IMR-90 (cell line): ENCODE data around the gene SLC66A3. TPM values are rescaled to one million over a fixed set of nuclear protein-coding genes. Genes with fewer than 3 reads are reported as not detected.

Source experiments
- ATAC-seq: fragments of 200-7000 bp; cut with Tn5 transposase; 2 replicates; pipeline ENCODE4 v1.9.1; 2020; ENCODE audit warnings: low read depth, mild to moderate bottlenecking, moderate library complexity
- BruUV-seq: library from RNA; stranded (reverse); fragments of 400-500 nt; replicated peaks from 2 replicates; lab custom pipeline; 2021; lab: Mats Ljungman, UMichigan
- CTCF ChIA-PET: fragments of 300-600 bp; formaldehyde crosslinking; extraction: SDS; loops from one replicate; lab custom pipeline; 2021; ENCODE audit warnings: antibody characterized with exemption; lab: Yijun Ruan, JAX
- POLR2A ChIA-PET: fragments of 300-600 bp; sonication (Branson Sonifier 250); formaldehyde crosslinking; loops from one replicate; lab custom pipeline; 2022; ENCODE audit warnings: antibody characterized with exemption; ENCODE audit not compliant: unreplicated experiment; lab: Charles Lee
- DNase-seq: peaks from one replicate; pipeline ENCODE4 v3.0.0; 2013
- H2AFZ ChIP-seq: replicated peaks from 2 replicates; pipeline ENCODE3; 2013; ENCODE audit warnings: low read length, mild to moderate bottlenecking; ENCODE audit not compliant: poor library complexity
- H2AK5ac ChIP-seq: 2 replicates; pipeline ENCODE4 v1.6.1; 2013; ENCODE audit warnings: low read depth, low read length, inconsistent platforms
- H2AK9ac ChIP-seq: replicated peaks from 2 replicates; pipeline ENCODE3; 2013; ENCODE audit warnings: mild to moderate bottlenecking, low read depth, low read length, moderate library complexity; ENCODE audit not compliant: poor library complexity
- H2BK120ac ChIP-seq: 2 replicates; pipeline ENCODE4 v1.6.1; 2013; ENCODE audit warnings: low read depth, low read length, inconsistent platforms
- H2BK15ac ChIP-seq: 3 replicates; pipeline ENCODE4 v1.6.1; 2013; ENCODE audit warnings: low read depth, low read length, inconsistent platforms
- H2BK20ac ChIP-seq: 2 replicates; pipeline ENCODE4 v1.6.1; 2013; ENCODE audit warnings: low read depth, mild to moderate bottlenecking, inconsistent platforms, low read length, moderate library complexity
- H2BK5ac ChIP-seq: 2 replicates; pipeline ENCODE4 v1.6.1; 2013; ENCODE audit warnings: mild to moderate bottlenecking, low read depth, low read length, inconsistent platforms; ENCODE audit not compliant: poor library complexity, severe bottlenecking
- H3K14ac ChIP-seq: replicated peaks from 2 replicates; pipeline ENCODE4 v1.6.1; 2013; ENCODE audit warnings: low read depth, low read length, inconsistent platforms
- H3K18ac ChIP-seq: 2 replicates; pipeline ENCODE4 v1.6.1; 2013; ENCODE audit warnings: low read depth, low read length, control low read depth
- H3K23ac ChIP-seq: 2 replicates; pipeline ENCODE4 v1.6.1; 2013; ENCODE audit warnings: low read depth, low read length, inconsistent platforms
- H3K27ac ChIP-seq: 2 replicates; pipeline ENCODE4 v1.5.1; 2013; ENCODE audit warnings: mild to moderate bottlenecking, control low read depth, low read length; ENCODE audit not compliant: insufficient read depth
- H3K27me3 ChIP-seq: 2 replicates; pipeline ENCODE4 v1.6.1; 2013; ENCODE audit warnings: low read length; ENCODE audit not compliant: control insufficient read depth, insufficient read depth
- H3K36me3 ChIP-seq: 2 replicates; pipeline ENCODE4 v1.6.1; 2013; ENCODE audit warnings: low read length, mixed read lengths; ENCODE audit not compliant: control insufficient read depth, insufficient read depth
- H3K4ac ChIP-seq: 2 replicates; pipeline ENCODE4 v1.6.1; 2013; ENCODE audit warnings: low read depth, low read length, inconsistent platforms
- H3K4me1 ChIP-seq: 2 replicates; pipeline ENCODE4 v1.6.1; 2013; ENCODE audit warnings: low read length, mixed read lengths; ENCODE audit not compliant: control insufficient read depth, insufficient read depth
- H3K4me2 ChIP-seq: 2 replicates; pipeline ENCODE4 v1.6.1; 2013; ENCODE audit warnings: low read depth, mild to moderate bottlenecking, control low read depth, low read length, moderate library complexity
- H3K4me3 ChIP-seq: 2 replicates; pipeline ENCODE4 v1.5.1; 2013; ENCODE audit warnings: low read depth, mild to moderate bottlenecking, control low read depth, low read length, moderate library complexity; ENCODE audit not compliant: insufficient read depth
- H3K56ac ChIP-seq: 2 replicates; pipeline ENCODE4 v1.6.1; 2013; ENCODE audit warnings: low read length, inconsistent platforms; ENCODE audit not compliant: insufficient read depth; ENCODE audit errors: extremely low read depth
- H3K79me1 ChIP-seq, 2 experiments: 2 replicates each; pipeline ENCODE4 v1.6.1; 2013; ENCODE audit warnings: low read length in 2 of 2, inconsistent platforms in 1 of 2, low read depth in 1 of 2
- H3K9ac ChIP-seq: 2 replicates; pipeline ENCODE4 v1.6.1; 2013; ENCODE audit warnings: low read depth, low read length, control low read depth
- H3K9me1 ChIP-seq: 2 replicates; pipeline ENCODE4 v1.6.1; 2013; ENCODE audit warnings: low read length, inconsistent platforms; ENCODE audit not compliant: insufficient read depth
- H3K9me3 ChIP-seq: 2 replicates; pipeline ENCODE4 v1.6.1; 2013; ENCODE audit warnings: low read length; ENCODE audit not compliant: control insufficient read depth, insufficient read depth
- H4K20me1 ChIP-seq: 2 replicates; pipeline ENCODE4 v1.6.1; 2013; ENCODE audit warnings: low read length, inconsistent platforms; ENCODE audit not compliant: insufficient read depth
- H4K5ac ChIP-seq: 2 replicates; pipeline ENCODE4 v1.6.1; 2013; ENCODE audit warnings: mild to moderate bottlenecking, low read depth, low read length, control low read depth
- H4K8ac ChIP-seq, 2 experiments: 2 replicates each; pipeline ENCODE4 v1.6.1; 2013; ENCODE audit warnings: low read depth in 2 of 2, low read length in 2 of 2, control low read depth in 1 of 2, inconsistent platforms in 1 of 2
- H4K91ac ChIP-seq: 2 replicates; pipeline ENCODE4 v1.6.1; 2013; ENCODE audit warnings: low read depth, low read length, inconsistent platforms; ENCODE audit not compliant: insufficient read depth
- BHLHE40 ChIP-seq: fragments of 150-350 bp; IDR thresholded peaks from 2 replicates; pipeline ENCODE4 v1.6.1; 2016; ENCODE audit warnings: mild to moderate bottlenecking, low read depth, low read length
- CEBPB ChIP-seq: IDR thresholded peaks from 2 replicates; pipeline ENCODE4 v1.6.1; 2012; ENCODE audit warnings: low read depth, low read length, improper control_type of control experiment
- CHD1 ChIP-seq: IDR thresholded peaks from 2 replicates; pipeline ENCODE4 v1.6.1; 2012; ENCODE audit warnings: low read depth, low read length, improper control_type of control experiment
- CTCF ChIP-seq: conservative IDR thresholded peaks from 2 replicates; pipeline ENCODE4 v1.5.1; 2012; ENCODE audit warnings: mild to moderate bottlenecking, low read depth, low read length, improper control_type of control experiment
- FOS ChIP-seq: fragments of 150-350 bp; IDR thresholded peaks from 2 replicates; pipeline ENCODE4 v1.6.1; 2016; ENCODE audit warnings: low read depth, low read length
- MXI1 ChIP-seq: IDR thresholded peaks from 2 replicates; pipeline ENCODE4 v1.6.1; 2012; ENCODE audit warnings: low read depth, mild to moderate bottlenecking, low read length, moderate library complexity, borderline replicate concordance
- NFE2L2 ChIP-seq: fragments of 150-350 bp; IDR thresholded peaks from 2 replicates; pipeline ENCODE4 v1.6.1; 2016; ENCODE audit warnings: low read depth, mild to moderate bottlenecking, low read length
- RAD21 ChIP-seq: IDR thresholded peaks from 2 replicates; pipeline ENCODE4 v1.6.1; 2012; ENCODE audit warnings: low read length, improper control_type of control experiment
- RFX5 ChIP-seq: IDR thresholded peaks from 2 replicates; pipeline ENCODE4 v1.8.0; 2012; ENCODE audit warnings: low read depth, mild to moderate bottlenecking, low read length, moderate library complexity
- SMC3 ChIP-seq: fragments of 150-350 bp; IDR thresholded peaks from 2 replicates; pipeline ENCODE4 v1.6.1; 2016; ENCODE audit warnings: low read depth, mild to moderate bottlenecking, antibody characterized with exemption, low read length, moderate library complexity
- WGBS, 2 experiments: methylation state at CpG; one replicate each; pipeline versions ENCODE4 v1.1.5 to v1.1.7; 2013; ENCODE audit warnings: missing lambda C conversion rate in 2 of 2; ENCODE audit not compliant: insufficient read length in 1 of 2; ENCODE audit errors: extremely low coverage in 2 of 2; 5-methylcytosine and 5-hydroxymethylcytosine counted together
- dilution Hi-C: fragments of 300-500 bp; cut with HindIII; formaldehyde crosslinking; loops from one replicate; pipeline ENCODE4 v1.14.3; 2018; ENCODE audit warnings: low sequenced_read_pairs; ENCODE audit not compliant: unreplicated experiment
- in situ Hi-C: fragments of 300-500 bp; cut with MboI; formaldehyde crosslinking; loops from 3 replicates; pipeline ENCODE4 v1.14.3; 2019; ENCODE audit warnings: low sequenced_read_pairs, inconsistent platforms, mixed read lengths
- intact Hi-C: fragments of 100-400 bp; cut with micrococcal nuclease; formaldehyde crosslinking; loops from 2 replicates; pipeline ENCODE4 v1.10.0; 2022
- polyA plus RNA-seq, 3 experiments: library from polyadenylated mRNA; depleted of rRNA; stranded (reverse); fragments of >200 nt; gene quantifications; 2 replicates each; pipeline ENCODE4 v1.2.3, GENCODE V29; 2012; ENCODE audit warnings: low replicate concordance in 1 of 3
- total RNA-seq: library from RNA; depleted of rRNA; stranded (reverse); fragments of >200 nt; gene quantifications from 2 replicates; pipeline ENCODE4 v1.2.3, GENCODE V29; 2012

SLC66A3 gene
- total and polyA plus RNA-seq, 2 of the 4 experiments (the other 2 are of a cell fraction): 18.1 to 25.2 TPM

- Histone ChIP-seq H4K5ac (no peak overlapping the region), H4K20me1 (no peaks in the 10 kb centered on the region), H2AK9ac (no peak overlapping the region), H3K4me1 (no peaks in the 10 kb centered on the region; the same call in 1 of the 2 replicates), H2AFZ (no peak overlapping the region), H2BK15ac (no peak overlapping the region), H3K27me3 (peaks cover 14% of the 10 kb centered on the region), H4K91ac (no peak overlapping the region), H3K23ac (no peak overlapping the region), H3K36me3 (no peaks in the 10 kb centered on the region), H2BK20ac (no peak overlapping the region), H3K4me3 (no peak overlapping the region), H4K8ac (no peak overlapping the region), H2AK5ac (no peak overlapping the region), H3K79me1 (no peaks in the 10 kb centered on the region), H3K14ac (no peak overlapping the region), H3K4ac (no peak overlapping the region), H3K18ac (no peak overlapping the region), H3K56ac (no peak overlapping the region), H3K4me2 (no peak overlapping the region), H3K9me1 (no peaks in the 10 kb centered on the region), H2BK5ac (no peak overlapping the region), H3K9ac (no peak overlapping the region), H2BK120ac (no peak overlapping the region), H3K9me3 (peaks cover 3% of the 10 kb centered on the region), H3K27ac (no peak overlapping the region)
- dilution Hi-C loops: no loop called here
- no TSS peak for BruUV-seq
- ATAC-seq (no peak), DNase-seq (no peak)
- intact Hi-C loops: no loop called here
- ChIA-PET CTCF (interaction anchor here (1.0 kb wide), 1 partner anchor 9 kb away, joined by 4 read pairs; no protein-coding TSS in a partner anchor), POLR2A (no interaction called here)
- TF ChIP-seq SMC3 (no peak), CTCF (no peak), BHLHE40 (no peak), FOS (no peak), RAD21 (no peak), CEBPB (no peak), MXI1 (no peak), CHD1 (no peak), NFE2L2 (no peak), RFX5 (no peak)
- in situ Hi-C loops: loop anchor here (25.0 kb wide), 1 partner anchor 621 kb away; no protein-coding TSS in a partner anchor
- WGBS, 2 experiments: 68% methylated on average over 2 of the region's 4 CpGs; no CpG with 5 or more reads in 1 of the 2 experiments
Observed at GRCh38 chr2:11141319-11141718, 13.9 kb upstream of the SLC66A3 start.
